ENCODE results near the gene MCOLN1.

GRCh38 chr19:7512400-7512851 is 10.0 kb upstream of the MCOLN1 start:
- TF ChIP-seq, protein P1, sequence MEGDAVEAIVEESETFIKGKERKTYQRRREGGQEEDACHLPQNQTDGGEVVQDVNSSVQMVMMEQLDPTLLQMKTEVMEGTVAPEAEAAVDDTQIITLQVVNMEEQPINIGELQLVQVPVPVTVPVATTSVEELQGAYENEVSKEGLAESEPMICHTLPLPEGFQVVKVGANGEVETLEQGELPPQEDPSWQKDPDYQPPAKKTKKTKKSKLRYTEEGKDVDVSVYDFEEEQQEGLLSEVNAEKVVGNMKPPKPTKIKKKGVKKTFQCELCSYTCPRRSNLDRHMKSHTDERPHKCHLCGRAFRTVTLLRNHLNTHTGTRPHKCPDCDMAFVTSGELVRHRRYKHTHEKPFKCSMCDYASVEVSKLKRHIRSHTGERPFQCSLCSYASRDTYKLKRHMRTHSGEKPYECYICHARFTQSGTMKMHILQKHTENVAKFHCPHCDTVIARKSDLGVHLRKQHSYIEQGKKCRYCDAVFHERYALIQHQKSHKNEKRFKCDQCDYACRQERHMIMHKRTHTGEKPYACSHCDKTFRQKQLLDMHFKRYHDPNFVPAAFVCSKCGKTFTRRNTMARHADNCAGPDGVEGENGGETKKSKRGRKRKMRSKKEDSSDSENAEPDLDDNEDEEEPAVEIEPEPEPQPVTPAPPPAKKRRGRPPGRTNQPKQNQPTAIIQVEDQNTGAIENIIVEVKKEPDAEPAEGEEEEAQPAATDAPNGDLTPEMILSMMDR (IDR thresholded peaks at IDR 0.05), result no peak
- TF ChIP-seq POLR2A (IDR thresholded peaks at IDR 0.05), result no peak

All from gastroesophageal sphincter (tissue), 3 donors.